HK-2 (cell line): Measurements from ENCODE around the gene USP46.

Source experiments
- DNase-seq: peaks from one replicate; pipeline ENCODE4 v3.0.0-alpha.2; 2018; ENCODE audit not compliant: unreplicated experiment

The USP46 gene

GRCh38 chr4:52659001-52659721, at the start of gene USP46:
USP46 (minus strand) TSS chr4:52659301; CDS start chr4:52659150, 151 bp downstream.
- DNase-seq, result peak; percentile 79

- no peak for DNase-seq
These were observed 45.6 kb upstream of the USP46 start for GRCh38 chr4:52704661-52705060.

- DNase-seq, result no peak
These were observed 45.0 kb upstream of the USP46 start for GRCh38 chr4:52704133-52704532.

- DNase-seq, result no peak
These were observed 42.1 kb upstream of the USP46 start for GRCh38 chr4:52701207-52701606.

GRCh38 chr4:52694936-52695335, 35.8 kb upstream of the USP46 start:
- no peak for DNase-seq

GRCh38 chr4:52693492-52693891, 34.4 kb upstream of the USP46 start:
- DNase-seq, result no peak

- DNase-seq, result no peak
These were observed 30.0 kb upstream of the USP46 start for GRCh38 chr4:52689096-52689495.

- no peak for DNase-seq
These were observed 28.6 kb upstream of the USP46 start for GRCh38 chr4:52687696-52688095.

GRCh38 chr4:52685316-52685715, 26.2 kb upstream of the USP46 start:
- DNase-seq, result no peak

GRCh38 chr4:52684896-52685295, 25.8 kb upstream of the USP46 start:
- no peak for DNase-seq

- no peak for DNase-seq
These were observed 21.3 kb upstream of the USP46 start for GRCh38 chr4:52680381-52680780.

- DNase-seq, result no peak
These were observed 17.4 kb upstream of the USP46 start for GRCh38 chr4:52676536-52676935.

- no peak for DNase-seq
These were observed 16.0 kb upstream of the USP46 start for GRCh38 chr4:52675111-52675510.

GRCh38 chr4:52670739-52671138, 11.6 kb upstream of the USP46 start:
- DNase-seq, result no peak

GRCh38 chr4:52670121-52670520, 11.0 kb upstream of the USP46 start:
- no peak for DNase-seq

GRCh38 chr4:52665592-52665991, 6.5 kb upstream of the USP46 start:
- no peak for DNase-seq

GRCh38 chr4:52664479-52664878, 5.4 kb upstream of the USP46 start:
- DNase-seq, result no peak

GRCh38 chr4:52661966-52662690, 3.0 kb upstream of the USP46 start:
- no peak for DNase-seq

GRCh38 chr4:52660643-52661042, 1.5 kb upstream of the USP46 start:
- no peak for DNase-seq

- DNase-seq, result peak; percentile 39
These were observed 691 bp upstream of the USP46 start for GRCh38 chr4:52659722-52660261.

GRCh38 chr4:52658641-52659000, 480 bp downstream of the USP46 start:
- no peak for DNase-seq

- no peak for DNase-seq
These were observed 1.2 kb downstream of the USP46 start for GRCh38 chr4:52657618-52658501.
